SK-N-SH treated with all-trans-retinoic acid at 6 μM for 48 hours (cell line): ENCODE results near the gene CLINT1.

Experiments used
- ARNTL ChIP-seq: fragments of 450-650 bp; formaldehyde crosslinking; IDR thresholded peaks from 2 replicates; pipeline ENCODE4 v1.5.0; 2020; ENCODE audit warnings: low read depth, mild to moderate bottlenecking, moderate library complexity, borderline replicate concordance
- CSDC2 ChIP-seq: fragments of 250-450 bp; sonication (Bioruptor Pico); IDR thresholded peaks from 2 replicates; pipeline ENCODE4 v1.5.0; 2020; ENCODE audit warnings: mild to moderate bottlenecking, moderate library complexity
- PATZ1 ChIP-seq: fragments of 250-450 bp; sonication (Bioruptor Pico); IDR thresholded peaks from 2 replicates; pipeline ENCODE4 v1.8.0; 2020; ENCODE audit warnings: mild to moderate bottlenecking, moderate library complexity, borderline replicate concordance
- POU6F1 ChIP-seq: fragments of 250-450 bp; sonication (Bioruptor Pico); IDR thresholded peaks from 2 replicates; pipeline ENCODE4 v1.8.0; 2021; ENCODE audit warnings: low read depth, mild to moderate bottlenecking, moderate library complexity, borderline replicate concordance
- TOX ChIP-seq: fragments of 250-450 bp; sonication (Bioruptor Pico); IDR thresholded peaks from 2 replicates; pipeline ENCODE4 v1.8.0; 2021; ENCODE audit warnings: mild to moderate bottlenecking, moderate library complexity, borderline replicate concordance
- ZFP3 ChIP-seq: fragments of 250-450 bp; sonication (Bioruptor Pico); IDR thresholded peaks from 2 replicates; pipeline ENCODE4 v1.5.0; 2020; ENCODE audit warnings: mild to moderate bottlenecking, moderate library complexity
- ZNF565 ChIP-seq: fragments of 450-650 bp; formaldehyde crosslinking; conservative IDR thresholded peaks from 2 replicates; pipeline ENCODE4 v1.5.0; 2020; ENCODE audit warnings: low read depth, mild to moderate bottlenecking, moderate library complexity
- ZNF8 ChIP-seq: fragments of 450-650 bp; formaldehyde crosslinking; IDR thresholded peaks from 2 replicates; pipeline ENCODE4 v1.5.0; 2020; ENCODE audit warnings: mild to moderate bottlenecking, moderate library complexity

GRCh38 chr5:157842185-157842584, 16.8 kb downstream of the CLINT1 start:
- no peak for TF ChIP-seq POU6F1 (CRISPR knock-in tag)
- no peak for TF ChIP-seq ZNF8 (CRISPR knock-in tag)
- TF ChIP-seq CSDC2 (CRISPR knock-in tag) = no peak
- TF ChIP-seq PATZ1 (CRISPR knock-in tag) = no peak
- no peak for TF ChIP-seq ARNTL (CRISPR knock-in tag)
- TF ChIP-seq ZFP3 (CRISPR knock-in tag) = no peak
- no peak for TF ChIP-seq ZNF565
- TF ChIP-seq TOX (CRISPR knock-in tag) = no peak
